Neural progenitor cell (in vitro differentiated cells): ENCODE results near the gene DOCK7.

Experiments
- EZH2phosphoT487 ChIP-seq: fragments of 200-600 bp; sonication (generic); IDR thresholded peaks from 2 replicates; pipeline ENCODE4 v1.6.1; 2017; ENCODE audit warnings: antibody characterized with exemption
- TF ChIP-seq, protein P1 (sequence below): fragments of 200-600 bp; sonication (generic); IDR thresholded peaks from 2 replicates; pipeline ENCODE4 v1.5.1; 2017; ENCODE audit warnings: antibody characterized with exemption, mild to moderate bottlenecking

- TF ChIP-seq, protein P1, sequence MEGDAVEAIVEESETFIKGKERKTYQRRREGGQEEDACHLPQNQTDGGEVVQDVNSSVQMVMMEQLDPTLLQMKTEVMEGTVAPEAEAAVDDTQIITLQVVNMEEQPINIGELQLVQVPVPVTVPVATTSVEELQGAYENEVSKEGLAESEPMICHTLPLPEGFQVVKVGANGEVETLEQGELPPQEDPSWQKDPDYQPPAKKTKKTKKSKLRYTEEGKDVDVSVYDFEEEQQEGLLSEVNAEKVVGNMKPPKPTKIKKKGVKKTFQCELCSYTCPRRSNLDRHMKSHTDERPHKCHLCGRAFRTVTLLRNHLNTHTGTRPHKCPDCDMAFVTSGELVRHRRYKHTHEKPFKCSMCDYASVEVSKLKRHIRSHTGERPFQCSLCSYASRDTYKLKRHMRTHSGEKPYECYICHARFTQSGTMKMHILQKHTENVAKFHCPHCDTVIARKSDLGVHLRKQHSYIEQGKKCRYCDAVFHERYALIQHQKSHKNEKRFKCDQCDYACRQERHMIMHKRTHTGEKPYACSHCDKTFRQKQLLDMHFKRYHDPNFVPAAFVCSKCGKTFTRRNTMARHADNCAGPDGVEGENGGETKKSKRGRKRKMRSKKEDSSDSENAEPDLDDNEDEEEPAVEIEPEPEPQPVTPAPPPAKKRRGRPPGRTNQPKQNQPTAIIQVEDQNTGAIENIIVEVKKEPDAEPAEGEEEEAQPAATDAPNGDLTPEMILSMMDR: no peak
- TF ChIP-seq EZH2phosphoT487: no peak
Measured at GRCh38 chr1:62450301-62450700, 237.9 kb downstream of the DOCK7 start.
